ENCODE measurements around the gene HERPUD1. TPM values are rescaled to one million over a fixed set of nuclear protein-coding genes. Genes with fewer than 3 reads are reported as not detected.
A peak's percentile ranks its signal among the peaks of the same experiment; 100 is the strongest.

The HERPUD1 gene
- total and polyA plus RNA-seq, 9 of the 15 experiments (the other 6 are each of a cell fraction or from before 2014, with no cell fraction given) = 14.2 to 60.7 (median 37.4) TPM

GRCh38 chr16:56931892-56932720, at the start of gene HERPUD1 (continued):
- TF ChIP-seq ARID3A (IDR thresholded peaks at IDR 0.05; ENCODE audit: borderline replicate concordance, low read depth, low read length) (no peak), KDM4B (IDR thresholded peaks at IDR 0.05; ENCODE audit: borderline replicate concordance in 2 of 2, low read depth in 1 of 2) (no peak; a peak in 1 of 4 replicates), ZNF24 (IDR thresholded peaks at IDR 0.05) (no peak), POLR2G (IDR thresholded peaks at IDR 0.05; ENCODE audit: low read depth, low read length) (peak; percentile 98), EGR1 (conservative IDR thresholded peaks at IDR 0.05) (peak; percentile 89), CREB3L1 (IDR thresholded peaks at IDR 0.05; ENCODE audit: borderline replicate concordance, low read depth) (peak; percentile 83), TRIM24 (IDR thresholded peaks at IDR 0.05) (no peak), HMGN3 (IDR thresholded peaks at IDR 0.05; ENCODE audit: borderline replicate concordance, extremely low read depth, insufficient read length, low read depth, low read length) (peak; percentile 83)
- TF ChIP-seq, protein P1, sequence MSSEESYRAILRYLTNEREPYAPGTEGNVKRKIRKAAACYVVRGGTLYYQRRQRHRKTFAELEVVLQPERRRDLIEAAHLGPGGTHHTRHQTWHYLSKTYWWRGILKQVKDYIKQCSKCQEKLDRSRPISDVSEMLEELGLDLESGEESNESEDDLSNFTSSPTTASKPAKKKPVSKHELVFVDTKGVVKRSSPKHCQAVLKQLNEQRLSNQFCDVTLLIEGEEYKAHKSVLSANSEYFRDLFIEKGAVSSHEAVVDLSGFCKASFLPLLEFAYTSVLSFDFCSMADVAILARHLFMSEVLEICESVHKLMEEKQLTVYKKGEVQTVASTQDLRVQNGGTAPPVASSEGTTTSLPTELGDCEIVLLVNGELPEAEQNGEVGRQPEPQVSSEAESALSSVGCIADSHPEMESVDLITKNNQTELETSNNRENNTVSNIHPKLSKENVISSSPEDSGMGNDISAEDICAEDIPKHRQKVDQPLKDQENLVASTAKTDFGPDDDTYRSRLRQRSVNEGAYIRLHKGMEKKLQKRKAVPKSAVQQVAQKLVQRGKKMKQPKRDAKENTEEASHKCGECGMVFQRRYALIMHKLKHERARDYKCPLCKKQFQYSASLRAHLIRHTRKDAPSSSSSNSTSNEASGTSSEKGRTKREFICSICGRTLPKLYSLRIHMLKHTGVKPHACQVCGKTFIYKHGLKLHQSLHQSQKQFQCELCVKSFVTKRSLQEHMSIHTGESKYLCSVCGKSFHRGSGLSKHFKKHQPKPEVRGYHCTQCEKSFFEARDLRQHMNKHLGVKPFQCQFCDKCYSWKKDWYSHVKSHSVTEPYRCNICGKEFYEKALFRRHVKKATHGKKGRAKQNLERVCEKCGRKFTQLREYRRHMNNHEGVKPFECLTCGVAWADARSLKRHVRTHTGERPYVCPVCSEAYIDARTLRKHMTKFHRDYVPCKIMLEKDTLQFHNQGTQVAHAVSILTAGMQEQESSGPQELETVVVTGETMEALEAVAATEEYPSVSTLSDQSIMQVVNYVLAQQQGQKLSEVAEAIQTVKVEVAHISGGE (CRISPR knock-in tag; IDR thresholded peaks at IDR 0.05) = 0 out of 6 replicates have a peak, but pooled peaks of 1 of the 3 experiments have one; percentile 16
- TF ChIP-seq, protein P2, sequence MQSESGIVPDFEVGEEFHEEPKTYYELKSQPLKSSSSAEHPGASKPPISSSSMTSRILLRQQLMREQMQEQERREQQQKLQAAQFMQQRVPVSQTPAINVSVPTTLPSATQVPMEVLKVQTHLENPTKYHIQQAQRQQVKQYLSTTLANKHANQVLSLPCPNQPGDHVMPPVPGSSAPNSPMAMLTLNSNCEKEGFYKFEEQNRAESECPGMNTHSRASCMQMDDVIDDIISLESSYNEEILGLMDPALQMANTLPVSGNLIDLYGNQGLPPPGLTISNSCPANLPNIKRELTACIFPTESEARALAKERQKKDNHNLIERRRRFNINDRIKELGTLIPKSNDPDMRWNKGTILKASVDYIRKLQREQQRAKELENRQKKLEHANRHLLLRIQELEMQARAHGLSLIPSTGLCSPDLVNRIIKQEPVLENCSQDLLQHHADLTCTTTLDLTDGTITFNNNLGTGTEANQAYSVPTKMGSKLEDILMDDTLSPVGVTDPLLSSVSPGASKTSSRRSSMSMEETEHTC (IDR thresholded peaks at IDR 0.05) = 0 out of 2 replicates have a peak, but pooled peaks have one; percentile 12
